Nephron (organoid): Measurements from ENCODE around the gene SH3PXD2A.

ENCODE experiments used
- H3K27ac Mint-ChIP-seq, 3 experiments: 2 replicates each; pipeline ENCODE4 v1.8.0; 2020; ENCODE audit warnings: mixed read lengths in 3 of 3, mild to moderate bottlenecking in 2 of 3, moderate library complexity in 1 of 3
- H3K27me3 Mint-ChIP-seq: 2 replicates; pipeline ENCODE4 v1.8.0; 2021; ENCODE audit warnings: low read depth, mild to moderate bottlenecking, moderate library complexity, mixed read lengths
- H3K36me3 Mint-ChIP-seq: 2 replicates; pipeline ENCODE4 v1.8.0; 2020; ENCODE audit warnings: low read depth, mixed read lengths
- H3K4me1 Mint-ChIP-seq: 2 replicates; pipeline ENCODE4 v1.8.0; 2020; ENCODE audit warnings: mixed read lengths
- H3K4me3 Mint-ChIP-seq, 3 experiments: 2 replicates each; pipeline ENCODE4 v1.8.0; 2020; ENCODE audit warnings: mild to moderate bottlenecking in 3 of 3, mixed read lengths in 3 of 3, moderate library complexity in 2 of 3
- H3K9me3 Mint-ChIP-seq: 2 replicates; pipeline ENCODE4 v1.8.0; 2020; ENCODE audit warnings: mixed read lengths
- CTCF ChIP-seq, 3 experiments: fragments of 200-600 bp; sonication (generic); IDR thresholded peaks; one replicate each; pipeline ENCODE4 v1.5.0; 2021; ENCODE audit warnings: antibody characterized with exemption in 3 of 3; ENCODE audit not compliant: unreplicated experiment in 3 of 3

SH3PXD2A gene

GRCh38 chr10:103584216-103585010 lies 271.0 kb downstream of the SH3PXD2A start:
- H3K27ac Mint-ChIP-seq, result no peak overlapping the region
- no peak overlapping the region for H3K4me3 Mint-ChIP-seq
- peaks cover 11% of the 10 kb centered on the region for H3K9me3 Mint-ChIP-seq
- H3K4me1 Mint-ChIP-seq, result peaks cover 42% of the 10 kb centered on the region
- peaks cover 33% of the 10 kb centered on the region for H3K36me3 Mint-ChIP-seq
- peaks cover 11% of the 10 kb centered on the region for H3K27me3 Mint-ChIP-seq
- TF ChIP-seq CTCF (IDR thresholded peaks at IDR 0.05; ENCODE audit: unreplicated experiment in 3 of 3), result no peak

- H3K27ac Mint-ChIP-seq, result peak overlapping the region in 1 of 3 experiments; percentile 24
- H3K27me3 Mint-ChIP-seq, result peaks cover 11% of the 10 kb centered on the region
- peaks cover 11% of the 10 kb centered on the region for H3K9me3 Mint-ChIP-seq
- TF ChIP-seq CTCF (IDR thresholded peaks at IDR 0.05; ENCODE audit: unreplicated experiment in 3 of 3), result no peak
- H3K36me3 Mint-ChIP-seq, result peaks cover 30% of the 10 kb centered on the region
- peaks cover 48% of the 10 kb centered on the region for H3K4me1 Mint-ChIP-seq
- H3K4me3 Mint-ChIP-seq, result no peak overlapping the region
Measured at GRCh38 chr10:103583871-103584215, 271.5 kb downstream of the SH3PXD2A start.

GRCh38 chr10:103582331-103583123 lies 272.8 kb downstream of the SH3PXD2A start:
- no peak overlapping the region for H3K4me3 Mint-ChIP-seq
- no peak for TF ChIP-seq CTCF (IDR thresholded peaks at IDR 0.05; ENCODE audit: unreplicated experiment in 3 of 3)
- peaks cover 22% of the 10 kb centered on the region for H3K36me3 Mint-ChIP-seq
- H3K9me3 Mint-ChIP-seq, result peaks cover 10% of the 10 kb centered on the region
- no peak overlapping the region for H3K27ac Mint-ChIP-seq
- peaks cover 47% of the 10 kb centered on the region for H3K4me1 Mint-ChIP-seq
- H3K27me3 Mint-ChIP-seq, result peaks cover 14% of the 10 kb centered on the region

DNA sequence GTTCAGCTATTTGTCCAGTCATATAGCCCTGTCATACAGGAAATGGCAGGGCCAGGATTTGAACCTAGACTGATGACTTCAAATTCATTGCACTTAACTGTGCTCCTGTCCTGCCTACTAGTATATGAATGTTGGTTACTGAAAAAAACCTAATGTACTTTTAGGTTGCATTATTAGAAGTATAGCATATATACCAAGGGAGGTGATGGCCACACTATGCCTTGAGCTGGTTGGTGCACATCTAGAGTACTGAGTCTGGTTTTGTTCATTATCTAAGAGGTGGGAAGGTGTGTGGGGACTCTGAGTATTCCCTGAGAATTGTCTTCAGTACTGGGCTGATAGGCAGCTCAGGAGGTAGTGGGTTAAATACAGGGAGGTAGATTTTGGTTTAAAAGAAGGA lies 273.9 kb downstream of the SH3PXD2A start:
- Mint-ChIP-seq H3K36me3 (peaks cover 14% of the 10 kb centered on the region), H3K27me3 (peaks cover 14% of the 10 kb centered on the region), H3K4me1 (peaks cover 53% of the 10 kb centered on the region), H3K4me3 (no peak overlapping the region), H3K9me3 (peaks cover 3% of the 10 kb centered on the region), H3K27ac (peak overlapping the region in 1 of 3 experiments; percentile 36)
- no peak for TF ChIP-seq CTCF (IDR thresholded peaks at IDR 0.05; ENCODE audit: unreplicated experiment in 3 of 3)

DNA sequence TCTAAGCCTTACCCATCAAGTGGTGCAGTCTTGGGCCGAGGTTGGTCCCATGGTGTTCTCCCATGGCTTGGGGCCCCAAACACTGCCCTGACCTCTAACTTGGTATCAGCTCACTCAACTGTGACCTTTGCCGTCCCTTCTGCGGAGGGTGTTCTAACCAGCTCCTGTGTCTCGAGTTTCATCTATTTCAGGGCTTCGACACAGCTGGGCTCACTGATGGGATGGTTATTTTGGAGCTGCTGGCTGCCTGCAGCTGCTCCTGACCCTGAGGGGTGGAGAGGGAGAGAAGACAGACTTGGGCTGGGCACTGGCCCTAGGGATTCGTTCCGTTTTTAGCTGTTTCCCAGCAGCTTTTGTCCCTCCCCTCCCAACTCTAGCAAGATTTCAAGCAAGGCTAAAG lies 274.9 kb downstream of the SH3PXD2A start:
- H3K4me1 Mint-ChIP-seq, result peaks cover 62% of the 10 kb centered on the region
- H3K27me3 Mint-ChIP-seq, result peaks cover 14% of the 10 kb centered on the region
- no peaks in the 10 kb centered on the region for H3K9me3 Mint-ChIP-seq
- H3K36me3 Mint-ChIP-seq, result peaks cover 7% of the 10 kb centered on the region
- H3K27ac Mint-ChIP-seq, result peak overlapping the region; percentile 25 to 84 (median 77)
- TF ChIP-seq CTCF (IDR thresholded peaks at IDR 0.05; ENCODE audit: unreplicated experiment in 3 of 3), result no peak
- H3K4me3 Mint-ChIP-seq, result peak overlapping the region in 1 of 3 experiments; percentile 12
